Prostate gland (tissue), 2 donors: ENCODE data around the gene RASSF5.

Experiments
- CTCF ChIP-seq, 4 experiments: fragments of 200-600 bp in 2 of 4; fragments of 450-650 bp in 2 of 4; sonication (generic) in 2 of 4; IDR thresholded peaks; 1 replicate in 3 of 4; 2 replicates in 1 of 4; pipeline ENCODE4 v1.5.1; 2016 to 2019; ENCODE audit warnings: antibody characterized with exemption in 4 of 4, mild to moderate bottlenecking in 2 of 4, moderate library complexity in 2 of 4
- POLR2A ChIP-seq: fragments of 450-650 bp; IDR thresholded peaks from one replicate; pipeline ENCODE4 v1.6.1; 2016; ENCODE audit warnings: antibody characterized with exemption, mild to moderate bottlenecking

DNA sequence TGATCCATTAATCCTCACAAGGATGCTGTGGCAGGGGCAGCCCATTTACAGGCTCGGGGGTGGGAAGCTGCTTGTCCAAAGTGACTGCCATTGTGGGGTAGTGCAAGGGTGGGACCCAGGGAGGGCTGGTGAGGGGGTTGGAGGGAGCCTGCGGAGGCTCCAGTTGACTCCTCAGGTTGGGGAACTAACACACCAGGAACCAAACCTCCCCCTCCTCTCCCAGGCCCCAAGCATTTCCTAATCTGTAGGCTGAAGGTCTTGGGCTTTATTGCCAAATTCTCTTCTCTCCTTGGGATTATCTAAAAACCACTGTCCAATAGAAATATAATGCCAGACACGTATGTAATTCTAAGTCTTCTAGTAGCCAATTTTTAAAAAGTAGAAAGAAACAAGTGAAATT, 18.9 kb upstream of the RASSF5 start:
- no peak for TF ChIP-seq CTCF (IDR thresholded peaks at IDR 0.05)
- TF ChIP-seq POLR2A, result no peak
